Activated naive CD8-positive, alpha-beta T cell treated with anti-CD3 and anti-CD28 coated beads, Interleukin-2, amount 50 U/mL, for 24 hours (primary cell): ENCODE data around the gene KRT72.

ENCODE experiments used
- ATAC-seq: fragments of 150-1000 bp; cut with Tn5 transposase; one replicate; pipeline ENCODE4 v1.10.0; 2021
- DNase-seq: peaks from one replicate; pipeline ENCODE4 v3.0.0; 2021
- H3K27ac Mint-ChIP-seq: one replicate; pipeline ENCODE4 v1.8.0; 2021; ENCODE audit warnings: mild to moderate bottlenecking, mixed read lengths
- H3K27me3 Mint-ChIP-seq: one replicate; pipeline ENCODE4 v1.8.0; 2021; ENCODE audit warnings: mixed read lengths
- H3K36me3 Mint-ChIP-seq: one replicate; pipeline ENCODE4 v1.8.0; 2021; ENCODE audit warnings: low read depth, mixed read lengths
- H3K4me1 Mint-ChIP-seq: one replicate; pipeline ENCODE4 v1.8.0; 2021; ENCODE audit warnings: mixed read lengths
- H3K4me3 Mint-ChIP-seq: one replicate; pipeline ENCODE4 v1.8.0; 2021; ENCODE audit warnings: mild to moderate bottlenecking, moderate library complexity, mixed read lengths
- H3K9me3 Mint-ChIP-seq: one replicate; pipeline ENCODE4 v1.8.0; 2021; ENCODE audit warnings: mixed read lengths

The KRT72 gene

GRCh38 chr12:52561880-52562449 lies 39.3 kb downstream of the KRT72 start:
- Mint-ChIP-seq H3K27me3 (peaks cover 17% of the 10 kb centered on the region), H3K4me3 (no peak overlapping the region), H3K36me3 (no peaks in the 10 kb centered on the region), H3K4me1 (peaks cover 5% of the 10 kb centered on the region), H3K27ac (no peak overlapping the region), H3K9me3 (no peaks in the 10 kb centered on the region)
- DNase-seq (no peak), ATAC-seq (no peak)

GRCh38 chr12:52559979-52560378 lies 41.3 kb downstream of the KRT72 start:
- H3K36me3 Mint-ChIP-seq = no peaks in the 10 kb centered on the region
- ATAC-seq = no peak
- DNase-seq = no peak
- H3K27ac Mint-ChIP-seq = no peak overlapping the region
- no peak overlapping the region for H3K4me3 Mint-ChIP-seq
- H3K4me1 Mint-ChIP-seq = peaks cover 5% of the 10 kb centered on the region
- no peaks in the 10 kb centered on the region for H3K9me3 Mint-ChIP-seq
- peaks cover 13% of the 10 kb centered on the region for H3K27me3 Mint-ChIP-seq

DNA sequence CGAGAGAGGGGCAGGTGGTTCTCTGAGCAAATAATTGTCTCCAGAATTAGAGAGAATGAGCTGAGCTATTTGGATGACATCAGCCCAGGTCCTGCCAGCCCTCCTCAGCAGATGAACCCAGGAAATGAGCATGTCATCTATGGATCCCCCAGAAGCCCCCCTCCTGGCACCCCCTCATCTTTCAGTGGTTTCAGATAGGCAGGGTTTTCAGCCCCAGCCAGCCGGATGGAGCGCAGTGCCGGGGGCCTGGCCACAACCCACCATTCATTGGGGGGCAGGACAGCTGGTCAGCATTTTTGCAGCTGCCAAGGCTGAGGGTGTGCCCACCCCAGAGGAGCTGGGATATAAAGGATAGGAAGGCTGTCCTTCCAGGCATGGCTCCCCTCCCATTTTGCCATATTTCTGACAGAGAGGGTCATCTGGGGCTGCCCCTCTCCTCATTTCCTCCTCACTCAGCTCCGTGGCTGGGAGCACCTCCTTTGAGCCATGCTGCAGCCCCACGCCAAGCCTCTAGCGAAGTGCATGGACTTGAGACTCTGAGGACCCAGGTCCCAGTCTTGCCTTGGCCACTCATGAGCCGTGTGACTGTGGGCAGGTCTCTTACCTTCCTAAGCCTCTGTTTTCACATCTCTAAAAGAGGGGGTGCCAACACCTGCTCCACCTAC lies 42.4 kb downstream of the KRT72 start:
- Mint-ChIP-seq H3K27me3 (peaks cover 15% of the 10 kb centered on the region), H3K36me3 (no peaks in the 10 kb centered on the region), H3K9me3 (no peaks in the 10 kb centered on the region), H3K27ac (no peak overlapping the region), H3K4me1 (peaks cover 5% of the 10 kb centered on the region), H3K4me3 (no peak overlapping the region)
- ATAC-seq (no peak), DNase-seq (no peak)

DNA sequence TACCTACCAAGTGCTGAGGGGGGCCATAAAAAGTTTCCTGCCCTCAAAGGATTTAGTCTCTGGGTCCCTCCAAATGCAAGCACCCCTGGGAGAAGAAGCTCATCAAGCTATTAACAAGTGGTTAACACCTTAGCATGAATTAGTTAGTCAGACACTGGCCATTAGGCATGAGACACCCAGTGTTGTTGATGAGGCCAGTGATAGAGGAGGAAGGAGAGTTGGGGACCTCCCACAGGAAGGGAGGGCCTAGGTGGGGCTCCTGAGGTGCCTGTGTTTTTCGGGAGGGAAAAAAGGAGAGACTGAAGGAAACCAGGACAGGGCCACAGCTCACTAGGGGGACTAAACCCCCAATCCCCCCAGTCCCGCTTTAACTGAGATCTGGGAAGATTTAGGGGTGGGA lies 43.8 kb downstream of the KRT72 start:
- Mint-ChIP-seq H3K9me3 (no peaks in the 10 kb centered on the region), H3K4me3 (no peak overlapping the region), H3K27me3 (peaks cover 15% of the 10 kb centered on the region), H3K4me1 (peaks cover 5% of the 10 kb centered on the region), H3K27ac (no peak overlapping the region), H3K36me3 (no peaks in the 10 kb centered on the region)
- ATAC-seq (no peak), DNase-seq (no peak)

- Mint-ChIP-seq H3K36me3 (no peaks in the 10 kb centered on the region), H3K4me3 (no peak overlapping the region), H3K27ac (no peak overlapping the region), H3K4me1 (peaks cover 5% of the 10 kb centered on the region), H3K27me3 (peaks cover 8% of the 10 kb centered on the region), H3K9me3 (no peaks in the 10 kb centered on the region)
- DNase-seq = no peak
- no peak for ATAC-seq
These were observed 45.7 kb downstream of the KRT72 start for GRCh38 chr12:52555577-52555976.

- Mint-ChIP-seq H3K4me3 (no peak within 1 kb of the TSS), H3K9me3 (no peaks in the 10 kb centered on the region), H3K27me3 (peaks cover 2% of the 10 kb centered on the region), H3K36me3 (no peaks in the 10 kb centered on the region), H3K4me1 (peaks cover 2% of the 10 kb centered on the region), H3K27ac (no peak within 1 kb of the TSS)
- DNase-seq (no peak), ATAC-seq (no peak)
These were observed 48.5 kb downstream of the KRT72 start, which contains the start of gene KRT71 for GRCh38 chr12:52552681-52553195. TSS of gene KRT71 (minus strand) at chr12:52553145. CDS start at chr12:52553077, 68 bp downstream.

- ATAC-seq = no peak
- H3K9me3 Mint-ChIP-seq = no peaks in the 10 kb centered on the region
- no peaks in the 10 kb centered on the region for H3K36me3 Mint-ChIP-seq
- no peak for DNase-seq
- H3K4me3 Mint-ChIP-seq = no peak overlapping the region
- H3K27ac Mint-ChIP-seq = no peak overlapping the region
- H3K27me3 Mint-ChIP-seq = peaks cover 2% of the 10 kb centered on the region
- H3K4me1 Mint-ChIP-seq = no peaks in the 10 kb centered on the region
These were observed 49.2 kb downstream of the KRT72 start for GRCh38 chr12:52552055-52552454.

GRCh38 chr12:52551216-52551865 lies 49.9 kb downstream of the KRT72 start:
- H3K9me3 Mint-ChIP-seq = no peaks in the 10 kb centered on the region
- no peaks in the 10 kb centered on the region for H3K36me3 Mint-ChIP-seq
- H3K27me3 Mint-ChIP-seq = peaks cover 2% of the 10 kb centered on the region
- H3K4me1 Mint-ChIP-seq = no peaks in the 10 kb centered on the region
- H3K4me3 Mint-ChIP-seq = no peak overlapping the region
- DNase-seq = no peak
- no peak for ATAC-seq
- H3K27ac Mint-ChIP-seq = no peak overlapping the region

DNA sequence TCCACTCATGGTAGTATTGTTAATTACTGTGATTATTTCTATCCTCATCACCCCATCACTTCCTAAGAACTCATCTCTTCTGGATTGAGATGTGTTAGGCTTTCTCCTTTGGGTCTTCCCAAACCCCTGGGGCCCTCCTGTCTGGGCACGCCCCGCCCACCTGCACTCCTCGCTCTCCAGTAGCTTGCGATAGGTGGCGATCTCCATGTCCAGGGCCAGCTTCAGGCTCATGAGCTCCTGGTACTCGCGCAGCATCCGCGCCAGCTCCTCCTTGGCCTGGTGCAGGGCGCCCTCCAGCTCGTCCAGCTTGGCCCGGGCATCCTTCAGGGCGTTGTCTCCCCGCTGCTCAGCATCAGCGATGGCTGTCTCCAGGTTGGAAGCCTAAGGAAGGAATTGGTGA lies 55.1 kb downstream of the KRT72 start:
- no peak for DNase-seq
- no peaks in the 10 kb centered on the region for H3K27me3 Mint-ChIP-seq

GRCh38 chr12:52543985-52544883 lies 57.0 kb downstream of the KRT72 start:
- H3K9me3 Mint-ChIP-seq = no peaks in the 10 kb centered on the region
- DNase-seq (no peak), ATAC-seq (no peak)
- H3K4me3 Mint-ChIP-seq = no peak overlapping the region
- H3K36me3 Mint-ChIP-seq = no peaks in the 10 kb centered on the region
- no peak overlapping the region for H3K27ac Mint-ChIP-seq
- no peaks in the 10 kb centered on the region for H3K27me3 Mint-ChIP-seq
- peaks cover 6% of the 10 kb centered on the region for H3K4me1 Mint-ChIP-seq

More for the DNA sequence above, 55.1 kb downstream of the KRT72 start:
- Mint-ChIP-seq H3K4me1 (peaks cover 6% of the 10 kb centered on the region), H3K27ac (no peak overlapping the region), H3K4me3 (no peak overlapping the region), H3K36me3 (no peaks in the 10 kb centered on the region), H3K9me3 (no peaks in the 10 kb centered on the region)
- no peak for ATAC-seq

DNA sequence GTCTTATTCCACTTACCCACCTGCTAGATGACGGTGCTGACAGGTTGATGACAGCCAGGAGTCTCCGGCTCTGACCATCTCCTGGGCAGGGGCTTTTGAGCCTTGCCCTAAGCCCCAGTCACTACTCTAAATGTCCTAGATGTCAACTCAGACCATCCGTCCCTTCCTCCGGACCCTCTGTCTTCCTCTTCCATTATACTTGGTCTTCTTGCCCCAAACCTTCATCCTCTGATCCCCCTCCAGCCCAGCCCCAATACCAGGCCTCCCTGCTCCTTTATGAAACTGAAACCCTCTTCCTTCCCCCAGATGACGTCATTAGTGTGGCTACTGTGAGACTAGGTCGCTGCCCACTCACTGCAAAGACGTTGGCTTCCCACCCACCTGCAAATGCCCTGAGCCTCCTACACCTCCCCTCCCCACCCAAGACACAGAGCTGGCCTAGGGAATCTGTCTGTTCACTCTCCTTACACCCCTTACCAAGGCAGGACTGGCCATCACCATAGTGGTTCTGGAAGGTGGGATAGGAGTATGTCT lies 58.4 kb downstream of the KRT72 start:
- no peak for DNase-seq
- no peaks in the 10 kb centered on the region for H3K9me3 Mint-ChIP-seq
- no peaks in the 10 kb centered on the region for H3K27me3 Mint-ChIP-seq
- no peak overlapping the region for H3K4me3 Mint-ChIP-seq
- peak overlapping the region; percentile 10 for H3K27ac Mint-ChIP-seq
- peaks cover 6% of the 10 kb centered on the region for H3K4me1 Mint-ChIP-seq
- no peak for ATAC-seq
- no peaks in the 10 kb centered on the region for H3K36me3 Mint-ChIP-seq

DNA sequence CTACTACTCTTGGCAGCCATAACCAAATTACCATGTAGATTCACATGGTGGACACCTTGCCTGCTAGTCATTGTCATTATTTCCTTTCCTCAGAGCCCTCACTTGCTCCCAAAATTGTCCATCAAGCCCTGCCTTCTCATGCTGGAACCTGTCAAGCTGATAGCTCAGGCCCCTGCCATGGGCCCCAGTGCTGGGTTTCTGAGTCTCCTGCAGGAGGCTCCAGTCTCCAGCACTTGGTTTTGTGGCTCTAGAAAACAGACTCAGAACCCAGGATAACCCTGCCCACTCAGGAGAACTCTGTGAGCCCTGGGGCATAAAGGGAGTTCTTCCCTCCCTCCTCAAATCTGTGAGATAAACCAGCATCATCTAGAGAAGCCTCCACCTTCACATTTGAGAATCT lies 59.1 kb downstream of the KRT72 start:
- H3K36me3 Mint-ChIP-seq = no peaks in the 10 kb centered on the region
- ATAC-seq = no peak
- H3K9me3 Mint-ChIP-seq = no peaks in the 10 kb centered on the region
- peaks cover 6% of the 10 kb centered on the region for H3K4me1 Mint-ChIP-seq
- DNase-seq = no peak
- no peak overlapping the region for H3K4me3 Mint-ChIP-seq
- no peaks in the 10 kb centered on the region for H3K27me3 Mint-ChIP-seq
- no peak overlapping the region for H3K27ac Mint-ChIP-seq

DNA sequence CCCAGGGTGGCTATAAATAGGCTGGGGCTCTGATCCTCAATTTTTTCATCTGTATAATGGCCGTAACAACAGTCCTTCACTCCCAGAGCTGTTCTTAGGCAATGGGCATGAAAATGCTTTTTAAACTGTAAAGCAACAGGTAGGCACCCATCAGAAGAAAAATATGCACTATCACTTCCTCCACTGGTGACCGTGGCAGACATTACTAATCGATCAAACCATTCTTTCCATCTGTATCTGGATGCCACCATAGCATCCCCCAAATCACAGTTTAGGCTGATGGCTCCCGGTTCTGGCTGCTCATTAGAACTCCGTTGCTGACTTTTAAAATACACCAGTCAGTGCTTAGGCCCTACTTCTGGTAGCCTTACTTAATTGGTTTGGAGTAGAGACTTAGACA lies 59.6 kb downstream of the KRT72 start:
- Mint-ChIP-seq H3K27ac (no peak overlapping the region), H3K4me1 (peaks cover 6% of the 10 kb centered on the region), H3K27me3 (no peaks in the 10 kb centered on the region), H3K36me3 (no peaks in the 10 kb centered on the region), H3K4me3 (no peak overlapping the region), H3K9me3 (no peaks in the 10 kb centered on the region)
- DNase-seq (no peak), ATAC-seq (no peak)

GRCh38 chr12:52540531-52540930 lies 60.7 kb downstream of the KRT72 start:
- DNase-seq (no peak), ATAC-seq (no peak)
- Mint-ChIP-seq H3K27me3 (no peaks in the 10 kb centered on the region), H3K4me3 (no peak overlapping the region), H3K36me3 (no peaks in the 10 kb centered on the region), H3K9me3 (no peaks in the 10 kb centered on the region), H3K27ac (no peak overlapping the region), H3K4me1 (peaks cover 6% of the 10 kb centered on the region)
